ENCODE data around the gene PLEKHA5. TPM values are rescaled to one million over a fixed set of nuclear protein-coding genes. Genes with fewer than 3 reads are reported as not detected.

Gene PLEKHA5
- total RNA-seq, 1 donor from 2014 or later: 32.3 TPM

GRCh38 chr12:19201661-19202060 is 72.1 kb downstream of the PLEKHA5 start:
- H3K4me3 Mint-ChIP-seq (ENCODE audit: unreplicated experiment): no peak overlapping the region
- no peaks in the 10 kb centered on the region for H3K27me3 Mint-ChIP-seq (ENCODE audit: unreplicated experiment)
- peaks cover 15% of the 10 kb centered on the region for H3K4me1 Mint-ChIP-seq (ENCODE audit: unreplicated experiment)
- TF ChIP-seq CTCF (IDR thresholded peaks at IDR 0.05): no peak
- DNase-seq (ENCODE audit: extremely low spot score, unreplicated experiment): no peak
- H3K27ac Mint-ChIP-seq (ENCODE audit: unreplicated experiment): no peak overlapping the region
- H3K9me3 Mint-ChIP-seq (ENCODE audit: unreplicated experiment): no peaks in the 10 kb centered on the region
- H3K36me3 Mint-ChIP-seq (ENCODE audit: unreplicated experiment): peaks cover 1% of the 10 kb centered on the region

GRCh38 chr12:19203013-19203412 is 73.5 kb downstream of the PLEKHA5 start:
- Mint-ChIP-seq H3K27me3 (ENCODE audit: unreplicated experiment) (no peaks in the 10 kb centered on the region), H3K9me3 (ENCODE audit: unreplicated experiment) (no peaks in the 10 kb centered on the region), H3K36me3 (ENCODE audit: unreplicated experiment) (peaks cover 1% of the 10 kb centered on the region), H3K27ac (ENCODE audit: unreplicated experiment) (no peak overlapping the region), H3K4me3 (ENCODE audit: unreplicated experiment) (no peak overlapping the region), H3K4me1 (ENCODE audit: unreplicated experiment) (peaks cover 15% of the 10 kb centered on the region)
- no peak for TF ChIP-seq CTCF (IDR thresholded peaks at IDR 0.05)
- DNase-seq (ENCODE audit: extremely low spot score, unreplicated experiment): no peak

- H3K9me3 Mint-ChIP-seq (ENCODE audit: unreplicated experiment): peaks cover 5% of the 10 kb centered on the region
- no peak for TF ChIP-seq CTCF (IDR thresholded peaks at IDR 0.05)
- peaks cover 21% of the 10 kb centered on the region for H3K4me1 Mint-ChIP-seq (ENCODE audit: unreplicated experiment)
- peaks cover 5% of the 10 kb centered on the region for H3K36me3 Mint-ChIP-seq (ENCODE audit: unreplicated experiment)
- no peak overlapping the region for H3K27ac Mint-ChIP-seq (ENCODE audit: unreplicated experiment)
- H3K27me3 Mint-ChIP-seq (ENCODE audit: unreplicated experiment): no peaks in the 10 kb centered on the region
- no peak overlapping the region for H3K4me3 Mint-ChIP-seq (ENCODE audit: unreplicated experiment)
- DNase-seq (ENCODE audit: extremely low spot score, unreplicated experiment): no peak
Measured at GRCh38 chr12:19203539-19204506, 74.3 kb downstream of the PLEKHA5 start.

- Mint-ChIP-seq H3K4me1 (ENCODE audit: unreplicated experiment) (peaks cover 13% of the 10 kb centered on the region), H3K36me3 (ENCODE audit: unreplicated experiment) (peaks cover 12% of the 10 kb centered on the region), H3K9me3 (ENCODE audit: unreplicated experiment) (peaks cover 10% of the 10 kb centered on the region), H3K27ac (ENCODE audit: unreplicated experiment) (no peak overlapping the region), H3K4me3 (ENCODE audit: unreplicated experiment) (no peak overlapping the region), H3K27me3 (ENCODE audit: unreplicated experiment) (no peaks in the 10 kb centered on the region)
- no peak for DNase-seq (ENCODE audit: extremely low spot score, unreplicated experiment)
- no peak for TF ChIP-seq CTCF (IDR thresholded peaks at IDR 0.05)
Measured at GRCh38 chr12:19205120-19205519, 75.6 kb downstream of the PLEKHA5 start.

- DNase-seq (ENCODE audit: extremely low spot score, unreplicated experiment): no peak
- Mint-ChIP-seq H3K36me3 (ENCODE audit: unreplicated experiment) (peaks cover 11% of the 10 kb centered on the region), H3K27ac (ENCODE audit: unreplicated experiment) (no peak overlapping the region), H3K4me1 (ENCODE audit: unreplicated experiment) (peaks cover 10% of the 10 kb centered on the region), H3K9me3 (ENCODE audit: unreplicated experiment) (peaks cover 14% of the 10 kb centered on the region), H3K4me3 (ENCODE audit: unreplicated experiment) (no peak overlapping the region), H3K27me3 (ENCODE audit: unreplicated experiment) (no peaks in the 10 kb centered on the region)
- TF ChIP-seq CTCF (IDR thresholded peaks at IDR 0.05): no peak
Measured at GRCh38 chr12:19206493-19207077, 77.1 kb downstream of the PLEKHA5 start.

All from osteocyte (in vitro differentiated cells).